ENCODE measurements around the gene TTYH3.
"Not testable (repeated sequence)": the region's sequence is repeated elsewhere in the genome, so short reads cannot be mapped to it uniquely, and the experiment has no call there.

The TTYH3 gene

DNA sequence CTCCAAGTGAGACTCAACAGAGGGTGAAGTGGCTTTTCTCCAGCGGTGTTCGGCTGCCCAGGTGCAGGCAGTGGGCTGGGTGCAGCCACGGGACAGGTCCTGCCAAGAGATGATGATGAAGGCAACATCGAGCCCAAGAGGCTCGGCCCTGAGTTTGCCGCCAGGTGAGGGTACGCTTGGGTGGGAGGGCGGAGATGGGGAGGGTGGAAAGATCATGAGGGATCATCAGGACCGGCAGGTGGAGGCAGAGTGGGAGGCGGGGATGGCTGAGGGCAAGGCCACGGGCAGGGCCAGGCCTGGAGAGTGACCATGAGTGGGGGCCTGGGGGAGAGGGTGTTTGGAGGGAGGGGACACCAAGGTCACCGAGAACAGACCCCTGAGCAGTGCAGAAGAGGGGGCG lies 38.4 kb downstream of the TTYH3 start:
- no peak overlapping the region for H3K27ac ChIP-seq
- TF ChIP-seq ZFX (IDR thresholded peaks at IDR 0.05; ENCODE audit: borderline replicate concordance), result no peak
- TF ChIP-seq, protein P1, sequence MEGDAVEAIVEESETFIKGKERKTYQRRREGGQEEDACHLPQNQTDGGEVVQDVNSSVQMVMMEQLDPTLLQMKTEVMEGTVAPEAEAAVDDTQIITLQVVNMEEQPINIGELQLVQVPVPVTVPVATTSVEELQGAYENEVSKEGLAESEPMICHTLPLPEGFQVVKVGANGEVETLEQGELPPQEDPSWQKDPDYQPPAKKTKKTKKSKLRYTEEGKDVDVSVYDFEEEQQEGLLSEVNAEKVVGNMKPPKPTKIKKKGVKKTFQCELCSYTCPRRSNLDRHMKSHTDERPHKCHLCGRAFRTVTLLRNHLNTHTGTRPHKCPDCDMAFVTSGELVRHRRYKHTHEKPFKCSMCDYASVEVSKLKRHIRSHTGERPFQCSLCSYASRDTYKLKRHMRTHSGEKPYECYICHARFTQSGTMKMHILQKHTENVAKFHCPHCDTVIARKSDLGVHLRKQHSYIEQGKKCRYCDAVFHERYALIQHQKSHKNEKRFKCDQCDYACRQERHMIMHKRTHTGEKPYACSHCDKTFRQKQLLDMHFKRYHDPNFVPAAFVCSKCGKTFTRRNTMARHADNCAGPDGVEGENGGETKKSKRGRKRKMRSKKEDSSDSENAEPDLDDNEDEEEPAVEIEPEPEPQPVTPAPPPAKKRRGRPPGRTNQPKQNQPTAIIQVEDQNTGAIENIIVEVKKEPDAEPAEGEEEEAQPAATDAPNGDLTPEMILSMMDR (IDR thresholded peaks at IDR 0.05), result no peak

DNA sequence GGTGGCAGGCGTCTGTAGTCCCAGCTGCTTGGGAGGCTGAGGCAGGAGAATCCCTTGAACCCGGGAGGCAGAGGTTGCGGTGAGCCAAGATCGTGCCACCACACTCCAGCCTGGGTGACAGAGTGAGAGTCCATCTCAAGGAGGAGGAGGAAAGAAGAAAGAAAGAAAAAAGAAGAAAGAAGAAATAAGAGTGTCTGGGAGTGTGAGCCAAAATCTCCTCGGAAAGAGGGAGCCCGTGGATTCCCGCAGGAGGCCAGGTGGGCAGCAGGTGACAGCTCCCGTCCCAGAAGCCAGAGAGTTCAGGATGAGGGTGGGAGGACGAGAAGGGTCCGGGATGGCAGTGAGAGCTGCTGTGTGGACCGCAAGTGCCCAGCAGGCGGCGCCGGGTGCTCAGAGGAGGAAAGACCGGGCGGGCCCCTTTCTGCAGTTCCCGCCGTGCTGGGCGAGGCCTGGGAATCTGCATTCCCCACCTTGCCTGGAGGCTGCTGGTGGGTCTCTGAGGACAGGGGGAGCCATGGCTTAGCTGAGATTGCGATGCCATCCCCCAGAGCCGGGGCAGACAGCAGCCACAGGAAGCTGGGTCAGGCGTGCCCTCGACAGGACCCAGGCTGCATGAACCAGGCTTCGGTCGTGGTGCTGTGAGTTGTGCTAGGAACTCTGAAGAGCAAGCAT lies 39.1 kb downstream of the TTYH3 start:
- no peak for TF ChIP-seq ZFX (IDR thresholded peaks at IDR 0.05; ENCODE audit: borderline replicate concordance)
- TF ChIP-seq, protein P1 (IDR thresholded peaks at IDR 0.05), result peak; percentile 99
- no peak overlapping the region for H3K27ac ChIP-seq

DNA sequence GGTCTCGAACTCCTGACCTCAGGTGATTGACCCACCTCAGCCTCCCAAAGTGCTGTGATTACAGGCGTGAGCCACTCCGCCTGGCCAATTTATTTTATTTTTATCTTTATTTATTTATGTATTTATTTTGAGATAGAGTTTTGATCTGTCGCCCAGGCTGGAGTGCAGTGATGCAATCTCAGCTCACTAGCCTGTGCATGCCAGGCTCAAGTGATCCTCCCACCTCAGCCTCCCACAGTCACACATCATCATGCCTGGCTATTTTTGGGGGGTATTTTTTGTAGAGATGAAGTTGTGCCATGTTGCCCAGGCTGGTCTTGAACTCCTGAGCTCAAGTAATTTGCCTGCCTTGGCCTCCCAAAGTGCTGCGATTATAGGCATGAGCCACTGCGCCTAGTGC lies 41.4 kb downstream of the TTYH3 start:
- H3K27ac ChIP-seq, result not testable (repeated sequence)

DNA sequence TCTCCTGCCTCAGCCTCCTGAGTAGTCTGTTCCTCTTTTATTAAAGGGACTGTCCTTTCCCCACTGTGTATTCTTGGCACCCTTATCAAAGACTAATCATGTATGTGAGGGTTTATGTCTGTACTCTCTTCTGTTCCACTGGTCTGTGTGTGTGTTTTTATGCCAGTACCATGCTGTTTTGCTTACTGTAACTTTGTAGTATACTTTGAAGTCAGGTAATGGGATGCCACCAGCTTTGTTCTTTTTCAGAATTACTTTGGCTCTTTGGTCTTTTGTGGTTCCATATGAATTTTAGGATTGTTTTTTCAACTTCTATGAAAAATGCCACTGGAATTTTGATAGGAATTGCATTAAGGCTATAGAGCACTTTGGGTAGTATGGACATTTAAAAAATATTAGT lies 42.1 kb downstream of the TTYH3 start:
- H3K27ac ChIP-seq, result no peak overlapping the region
- TF ChIP-seq, protein P1 (IDR thresholded peaks at IDR 0.05), result no peak
- no peak for TF ChIP-seq ZFX (IDR thresholded peaks at IDR 0.05; ENCODE audit: borderline replicate concordance)

DNA sequence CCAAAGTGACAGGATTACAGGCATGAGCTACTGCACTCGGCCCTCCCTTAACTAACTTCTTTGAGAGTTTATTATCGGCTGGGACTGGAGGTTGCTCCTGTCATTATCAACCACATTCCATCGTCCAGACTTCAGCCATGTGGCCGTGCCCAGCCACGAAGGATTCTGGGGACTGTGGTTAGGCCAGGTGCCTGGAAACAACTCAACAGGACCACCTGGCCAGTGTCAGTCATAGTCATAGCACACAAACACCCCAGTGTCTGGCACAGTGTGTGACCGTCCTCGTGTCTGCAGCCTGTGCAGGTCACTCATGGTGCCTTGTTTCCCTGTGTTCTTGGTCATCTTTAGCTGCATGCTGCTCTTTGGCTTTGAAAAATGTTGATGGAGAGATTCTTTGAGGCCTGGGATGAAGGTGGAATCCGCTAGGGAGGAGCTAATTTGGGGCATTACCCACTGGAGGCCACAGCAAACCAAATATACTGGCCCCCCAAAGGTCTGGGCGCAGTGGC lies 43.5 kb downstream of the TTYH3 start:
- TF ChIP-seq ZFX (IDR thresholded peaks at IDR 0.05; ENCODE audit: borderline replicate concordance), result no peak
- TF ChIP-seq, protein P1 (IDR thresholded peaks at IDR 0.05), result no peak
- no peak overlapping the region for H3K27ac ChIP-seq

DNA sequence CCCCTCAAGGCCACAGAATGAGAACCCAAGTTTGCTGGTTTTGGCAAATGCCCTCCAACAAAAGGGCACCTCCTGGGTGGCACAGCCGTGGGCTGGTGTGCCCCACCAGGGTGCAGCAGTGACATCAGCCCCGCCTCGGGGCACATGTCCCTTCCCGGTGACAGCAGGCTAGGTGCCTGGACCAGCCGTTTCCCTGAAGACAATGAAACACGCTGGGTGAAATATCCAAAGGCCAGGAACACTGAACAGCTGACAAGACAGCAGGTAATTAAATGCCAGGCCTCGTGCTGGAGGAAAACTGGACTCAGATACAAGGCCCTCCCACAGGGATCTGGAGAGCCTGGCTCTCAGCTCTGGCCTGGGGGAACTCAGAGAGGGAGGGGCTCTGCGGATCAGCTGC lies 44.8 kb downstream of the TTYH3 start:
- not testable (repeated sequence) for H3K27ac ChIP-seq

DNA sequence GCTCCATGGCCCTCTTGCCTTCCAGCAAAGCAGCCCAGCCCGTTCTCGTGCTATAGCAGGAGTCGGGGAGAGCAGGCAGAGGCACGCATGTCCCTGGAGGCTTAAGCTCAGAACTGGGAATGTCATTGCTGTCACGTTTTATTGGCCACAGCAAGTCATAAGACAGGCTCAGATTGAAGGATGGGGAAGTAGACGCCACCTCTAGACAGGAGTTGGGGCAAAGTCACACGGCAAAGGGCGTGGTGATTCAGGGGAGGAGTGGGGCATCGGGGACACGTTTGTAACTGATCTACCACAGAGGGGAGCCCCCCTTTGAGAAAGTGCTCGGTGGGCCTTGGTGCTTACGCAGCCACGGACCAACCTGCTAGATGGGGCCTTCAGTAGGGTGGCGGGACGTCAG lies 46.7 kb downstream of the TTYH3 start:
- H3K27ac ChIP-seq, result not testable (repeated sequence)

DNA sequence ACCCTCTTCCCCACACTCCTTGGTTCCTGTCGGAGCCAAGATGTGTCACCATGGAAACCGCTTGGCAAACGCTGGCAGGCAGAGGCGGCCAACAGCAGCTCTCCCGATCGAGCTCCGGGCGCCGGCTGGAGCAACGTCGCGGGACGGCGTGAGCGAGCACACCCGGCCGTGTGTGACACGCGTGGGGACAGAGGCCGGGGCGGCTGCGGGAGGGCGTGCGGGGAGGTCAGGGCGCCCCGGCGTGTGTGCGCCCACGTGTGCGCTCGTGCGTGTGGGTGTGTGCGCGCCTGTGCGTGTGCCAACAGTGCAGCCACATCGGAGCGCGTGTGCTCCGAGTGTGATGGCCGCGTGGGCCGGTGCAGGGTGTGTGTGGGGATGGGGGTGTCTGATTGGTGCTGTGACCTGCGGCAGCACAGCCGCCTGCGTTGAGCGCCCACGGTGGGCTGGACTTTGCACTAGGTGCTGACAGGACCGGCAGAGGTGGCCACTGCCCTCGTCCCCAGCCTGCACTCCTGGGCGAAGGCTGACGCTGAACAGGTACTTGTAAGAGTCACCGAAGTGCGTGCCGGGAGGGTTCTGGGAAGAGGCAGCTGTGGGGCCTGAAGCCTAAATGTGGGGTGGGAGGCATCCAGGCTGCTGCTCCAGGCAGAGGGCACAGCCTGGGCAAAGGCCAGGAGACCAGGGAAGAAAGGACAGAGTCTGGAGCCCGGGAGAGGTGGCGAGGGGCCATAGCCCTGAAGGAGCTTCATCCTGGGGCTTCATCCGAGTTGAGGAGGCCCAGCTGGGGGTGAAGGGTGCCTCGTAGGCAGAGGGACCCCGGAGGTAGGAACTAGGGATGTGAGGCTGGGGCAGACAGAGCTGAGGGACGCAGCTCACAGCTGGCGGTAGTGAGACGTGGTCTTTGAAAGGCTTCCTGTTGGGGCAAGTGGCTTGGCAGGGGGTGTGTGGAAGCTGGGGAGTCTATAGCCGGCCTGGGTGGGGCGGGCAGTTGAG lies 47.6 kb downstream of the TTYH3 start:
- H3K27ac ChIP-seq, result not testable (repeated sequence)

DNA sequence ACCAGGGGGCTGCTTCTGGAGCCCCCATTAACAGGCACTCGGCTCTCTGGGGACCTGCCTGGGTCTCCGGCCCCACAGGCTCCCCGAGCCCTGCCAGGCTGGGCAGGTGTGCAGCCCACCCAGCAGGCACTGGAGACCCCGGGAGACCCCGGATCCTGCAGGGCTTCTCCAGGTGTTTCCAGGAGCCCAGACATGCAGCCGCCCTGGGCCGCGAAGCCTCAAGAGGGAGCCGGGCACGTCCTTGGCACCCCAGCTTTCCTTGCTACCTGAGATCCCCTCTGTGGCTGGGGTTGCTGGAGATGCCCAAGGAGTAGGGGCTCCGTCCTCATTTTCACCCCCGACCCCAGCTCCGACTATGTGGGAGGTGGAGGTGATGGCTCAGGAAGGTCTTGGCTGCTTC lies 48.5 kb downstream of the TTYH3 start:
- H3K27ac ChIP-seq, result no peak overlapping the region
- TF ChIP-seq, protein P1 (IDR thresholded peaks at IDR 0.05), result no peak
- no peak for TF ChIP-seq ZFX (IDR thresholded peaks at IDR 0.05; ENCODE audit: borderline replicate concordance)

Measured in 22Rv1 (cell line).